Dermis microvascular lymphatic vessel endothelial cell (primary cell): ENCODE results near the gene ALK. TPM values are rescaled to one million over a fixed set of nuclear protein-coding genes. Genes with fewer than 3 reads are reported as not detected.

Experiments
- DNase-seq, 2 donors: peaks; one replicate each; pipeline versions ENCODE4 v3.0.0 to v3.0.0-alpha.2; 2010; ENCODE audit warnings: low read depth in 2 of 2
- total RNA-seq: library from RNA; depleted of rRNA; stranded (reverse); fragments of >200 nt; gene quantifications from 2 replicates; pipeline ENCODE4 v1.2.1, GENCODE V29; 2014

Gene ALK
- total RNA-seq, 1 donor from 2014 or later = not detected

DNA sequence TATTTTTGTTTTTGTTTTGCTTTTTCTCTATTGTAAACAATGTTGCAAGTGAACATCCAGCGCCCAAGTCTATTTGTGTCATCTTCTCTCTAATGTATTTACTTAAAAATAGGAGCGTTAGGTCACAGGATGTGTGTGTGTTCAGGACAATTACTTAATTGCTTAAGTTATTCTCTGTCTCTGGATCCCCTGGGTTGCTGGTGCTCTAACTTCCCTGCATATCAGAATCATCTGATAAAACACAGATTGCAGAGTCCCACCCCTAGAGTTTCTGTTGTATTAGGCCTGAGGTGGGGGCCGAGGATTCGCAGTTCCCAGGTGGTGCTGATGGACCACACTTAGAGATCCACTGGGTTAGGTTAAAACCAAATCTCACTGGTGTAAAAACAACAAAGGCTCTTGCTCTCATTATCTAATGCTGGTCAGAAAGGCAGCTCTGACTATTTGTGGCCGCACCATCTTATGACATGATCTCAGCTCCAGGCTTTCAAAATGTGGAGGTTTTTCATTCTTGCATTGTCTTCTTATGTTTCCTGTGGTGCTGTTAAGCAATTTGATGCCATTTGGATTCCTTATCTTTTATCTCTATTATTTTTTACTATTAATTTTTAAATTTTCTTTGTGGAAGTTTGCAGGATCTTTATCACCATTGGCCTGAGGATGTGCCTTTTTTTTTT is 718.4 kb downstream of the ALK start:
- DNase-seq = no peak

GRCh38 chr2:29201979-29202378 is 719.4 kb downstream of the ALK start:
- no peak for DNase-seq

GRCh38 chr2:29196792-29197788 is 724.3 kb downstream of the ALK start:
- peak; percentile 35 to 66 for DNase-seq

DNA sequence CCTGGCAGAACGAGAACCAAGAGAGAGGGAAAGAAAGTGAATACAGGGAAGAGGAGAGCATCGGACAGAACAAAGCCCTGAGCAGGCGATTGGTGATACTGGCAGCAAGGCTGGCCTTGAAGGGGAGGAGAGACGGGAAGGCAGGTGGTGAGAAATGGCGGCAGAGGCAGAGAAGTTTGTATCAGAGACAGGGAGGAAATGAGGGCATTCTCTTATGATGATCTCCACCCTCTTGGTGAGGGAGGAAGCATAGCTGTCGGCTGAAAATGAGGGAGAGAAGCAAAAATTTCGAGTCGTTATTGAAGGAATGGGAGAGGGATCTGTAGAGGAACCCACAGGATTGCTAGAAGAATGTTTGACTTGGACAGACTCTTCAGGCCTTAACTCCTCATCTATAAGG is 725.6 kb downstream of the ALK start:
- DNase-seq = no peak

DNA sequence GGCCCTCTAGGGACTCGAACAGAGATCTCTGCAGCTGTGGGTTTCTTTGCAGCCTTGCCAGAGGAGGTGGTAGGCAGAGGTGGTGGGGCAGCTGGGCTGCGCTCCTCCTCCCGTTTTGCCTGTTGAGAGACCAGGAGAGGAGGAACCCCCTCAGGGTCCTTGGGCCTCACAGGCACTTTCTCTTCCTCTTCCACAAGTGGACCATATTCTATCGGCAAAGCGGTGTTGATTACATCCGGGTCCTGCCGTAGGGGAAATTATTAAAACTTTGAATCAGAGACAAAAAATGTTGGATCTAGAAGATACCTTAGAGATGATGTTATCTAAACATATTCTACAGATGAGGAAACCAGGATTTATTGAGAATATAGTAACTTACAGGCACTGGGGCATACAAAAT is 727.7 kb downstream of the ALK start:
- no peak for DNase-seq

- no peak for DNase-seq
These were observed 728.3 kb downstream of the ALK start for GRCh38 chr2:29193111-29193510.

DNA sequence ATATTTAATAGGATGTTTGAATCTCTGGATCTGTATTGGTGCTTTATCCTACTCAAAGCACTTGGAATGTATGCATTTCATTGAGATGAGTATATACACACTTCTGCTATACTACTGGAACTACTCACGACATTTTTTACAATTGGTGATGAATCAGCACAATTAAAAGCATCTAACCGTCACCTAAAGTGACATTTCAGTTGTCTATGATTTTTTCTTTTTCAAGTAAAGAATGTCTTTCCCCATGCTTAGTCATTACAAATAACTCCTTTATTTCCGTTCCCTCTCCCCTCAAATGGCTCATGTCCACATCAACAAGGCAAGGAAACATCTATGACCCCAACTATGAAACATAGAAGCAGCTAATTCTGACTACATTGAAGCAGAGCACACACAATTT is 728.9 kb downstream of the ALK start:
- DNase-seq = peak in 1 of 2 donors; percentile 18

GRCh38 chr2:29191817-29192216 is 729.6 kb downstream of the ALK start:
- no peak for DNase-seq

DNA sequence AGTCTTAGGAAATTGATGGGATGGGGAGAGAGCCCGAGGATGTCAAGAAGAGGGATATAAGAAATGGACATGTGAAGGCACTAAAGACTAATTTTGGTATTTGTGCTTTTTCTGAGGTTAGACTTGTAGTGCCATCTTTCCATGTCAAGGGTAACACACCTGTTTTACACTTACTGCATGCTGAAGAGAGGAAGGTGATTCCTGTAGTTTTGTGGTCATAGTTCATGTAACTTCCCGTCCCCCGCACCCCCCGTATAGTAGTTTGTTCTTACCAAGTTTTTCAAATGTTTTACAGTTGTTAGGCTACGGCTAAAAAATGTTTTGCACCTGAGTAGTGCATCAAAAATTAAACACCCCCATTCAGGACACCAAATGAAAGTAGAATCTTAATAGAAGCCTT is 732.3 kb downstream of the ALK start:
- DNase-seq = no peak

- DNase-seq = no peak
These were observed 733.5 kb downstream of the ALK start for GRCh38 chr2:29187926-29188325.

DNA sequence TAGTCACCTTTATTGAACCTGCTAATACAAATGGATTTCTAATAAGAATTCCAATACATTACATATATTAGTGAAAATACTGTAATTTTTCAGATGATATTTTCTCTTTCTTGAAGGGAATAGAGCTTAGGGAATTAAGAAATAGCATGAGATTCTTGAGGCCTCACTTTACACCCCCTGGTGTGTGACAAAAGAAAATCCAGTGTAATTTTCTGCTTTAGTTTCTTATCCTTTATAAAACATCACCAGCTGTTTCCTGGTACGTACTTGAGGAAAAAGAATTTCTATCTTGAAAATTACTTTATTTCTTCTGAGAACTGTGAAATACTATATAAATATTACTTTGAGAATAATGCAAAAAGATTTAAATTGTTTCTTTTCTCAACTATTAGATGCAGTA is 734.6 kb downstream of the ALK start:
- no peak for DNase-seq

GRCh38 chr2:29184531-29184930 is 736.9 kb downstream of the ALK start:
- no peak for DNase-seq

DNA sequence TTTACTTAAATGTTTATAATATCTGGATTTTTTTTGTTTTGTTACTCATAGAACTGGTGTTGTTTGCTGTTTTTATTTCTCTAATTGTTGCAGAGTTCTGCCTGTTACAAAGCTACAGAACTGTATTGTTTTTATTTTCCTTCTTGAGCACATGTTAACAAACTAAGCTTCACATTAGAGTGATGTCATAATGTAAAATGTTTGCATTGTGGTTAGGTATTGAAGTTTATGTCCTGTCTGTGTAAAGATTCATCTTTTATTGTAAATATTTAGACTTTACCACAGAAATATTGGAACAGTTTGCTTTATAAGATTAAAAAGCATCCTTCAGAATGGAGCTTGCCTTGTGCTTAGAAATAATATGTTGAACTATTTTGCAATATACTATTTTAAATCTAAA is 738.5 kb downstream of the ALK start:
- DNase-seq = no peak

- no peak for DNase-seq
These were observed 739.1 kb downstream of the ALK start for GRCh38 chr2:29182334-29182733.

GRCh38 chr2:29175338-29175737 is 746.0 kb downstream of the ALK start:
- no peak for DNase-seq

GRCh38 chr2:29174937-29175336 is 746.4 kb downstream of the ALK start:
- no peak for DNase-seq

DNA sequence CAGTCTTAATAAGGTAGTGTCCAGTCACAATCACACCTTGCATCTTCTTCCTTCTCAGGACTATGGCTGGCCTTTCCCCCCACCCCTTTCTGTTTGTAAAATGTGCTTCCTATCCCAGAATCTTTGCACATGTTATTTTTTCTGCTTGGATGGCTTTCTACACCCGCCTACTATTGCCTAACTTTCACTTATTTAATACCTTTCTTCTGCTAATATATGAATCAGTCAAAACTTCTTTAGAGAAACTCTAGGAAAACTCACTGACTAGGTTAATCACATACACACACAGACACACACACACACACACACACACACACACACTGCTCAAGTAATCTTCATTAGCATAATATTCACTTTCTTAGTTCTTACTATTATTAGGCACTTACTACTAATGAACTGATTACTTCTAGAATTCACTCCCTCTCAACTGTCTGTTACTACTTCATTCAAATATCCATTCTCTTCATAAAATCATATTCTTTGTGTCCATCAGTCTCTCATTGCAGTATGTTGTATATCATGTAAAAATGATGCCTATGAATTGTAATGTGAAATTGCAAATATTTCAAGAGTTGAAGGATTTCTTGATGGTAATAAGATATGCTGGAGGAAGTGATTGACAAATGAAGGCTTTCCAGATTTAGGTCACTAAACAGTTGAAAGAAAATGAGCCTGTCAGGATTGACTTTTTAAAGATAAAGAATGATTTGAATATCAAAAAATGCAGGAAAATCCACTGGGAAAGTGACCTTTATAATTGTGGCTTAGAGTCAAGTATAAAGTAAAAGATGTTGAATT is 754.9 kb downstream of the ALK start:
- no peak for DNase-seq

GRCh38 chr2:29165362-29166241 is 755.8 kb downstream of the ALK start:
- DNase-seq = peak in 1 of 2 donors; percentile 2

DNA sequence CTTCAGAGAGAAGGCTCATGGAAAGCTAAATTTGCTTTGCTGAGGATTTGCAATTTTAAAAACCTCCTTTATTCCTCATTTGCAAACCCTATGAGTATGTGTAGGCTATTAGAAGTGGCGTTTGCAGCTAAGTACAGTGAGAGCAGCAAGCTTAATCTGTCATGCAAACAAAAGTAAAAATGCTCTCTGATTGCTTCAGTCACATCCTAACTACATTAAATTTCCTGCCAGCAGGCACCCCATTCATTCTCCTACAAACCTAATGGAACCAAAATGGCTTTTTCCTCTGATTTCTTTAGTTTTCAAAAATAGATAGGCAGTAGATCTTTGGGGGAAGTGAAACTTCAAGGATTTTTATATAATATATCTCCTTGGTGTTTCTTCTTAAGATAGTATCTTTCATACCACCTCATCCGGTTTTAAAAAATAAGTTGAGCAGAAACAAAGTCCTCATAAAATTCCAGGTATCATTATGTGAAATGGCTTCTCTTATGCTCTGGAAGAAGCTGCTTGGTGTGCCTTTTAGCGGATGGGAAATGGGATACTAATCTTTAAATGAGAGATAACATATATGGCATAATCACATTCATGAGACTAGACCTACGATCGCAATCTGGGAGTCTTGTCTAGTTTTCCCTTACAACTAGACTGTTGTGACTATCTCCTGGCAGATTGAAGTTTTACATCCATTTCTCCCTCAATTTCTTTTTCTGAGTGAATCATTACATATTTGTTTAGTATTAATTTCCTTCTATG is 757.1 kb downstream of the ALK start:
- no peak for DNase-seq
